Ovary (tissue), 3 donors: Measurements from ENCODE around the gene RFX4.

Source experiments
- EP300 ChIP-seq: sonication (generic); formaldehyde crosslinking; IDR thresholded peaks from one replicate; pipeline ENCODE4 v1.6.1; 2017; ENCODE audit warnings: antibody characterized with exemption
- POLR2A ChIP-seq: fragments of 450-650 bp; IDR thresholded peaks from one replicate; pipeline ENCODE4 v1.6.1; 2017; ENCODE audit warnings: antibody characterized with exemption, mild to moderate bottlenecking, moderate library complexity
- TF ChIP-seq, protein P1 (sequence below), 3 donors: fragments of 450-650 bp in 2 of 3; fragments of 200-600 bp in 1 of 3; IDR thresholded peaks; one replicate each; pipeline versions ENCODE4 v1.5.1 to v1.8.0; 2016 to 2022; ENCODE audit warnings: antibody characterized with exemption in 3 of 3, mild to moderate bottlenecking in 1 of 3
- donor health status: DM: no; HTN: no; CAD: no.

DNA sequence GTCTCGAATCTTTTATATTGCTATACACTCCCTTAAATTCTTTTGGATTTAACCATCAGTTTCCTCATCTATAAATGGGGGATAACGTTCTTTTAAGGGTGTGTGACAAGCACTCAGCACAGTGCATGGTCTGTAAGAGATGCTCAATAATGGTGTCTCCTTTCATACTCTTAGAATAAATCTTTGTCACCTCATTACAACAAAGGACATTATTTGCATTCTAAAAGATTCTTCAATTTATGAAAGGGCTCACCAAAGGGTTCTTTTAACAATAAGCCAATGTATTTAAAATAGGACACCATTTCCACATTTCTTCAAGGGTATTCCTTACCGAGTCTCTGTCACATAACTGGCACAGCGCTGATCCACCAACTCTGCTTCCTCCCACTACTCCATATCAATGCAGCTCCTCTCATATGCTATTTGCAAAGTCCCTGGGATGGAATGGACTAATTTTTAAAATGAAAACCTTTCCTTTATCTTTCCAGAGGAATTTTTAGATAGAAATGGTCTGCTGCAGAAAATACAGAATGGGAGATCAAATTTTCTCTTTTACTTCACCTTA, 162.5 kb downstream of the RFX4 start:
- TF ChIP-seq POLR2A: no peak
- TF ChIP-seq, protein P1, sequence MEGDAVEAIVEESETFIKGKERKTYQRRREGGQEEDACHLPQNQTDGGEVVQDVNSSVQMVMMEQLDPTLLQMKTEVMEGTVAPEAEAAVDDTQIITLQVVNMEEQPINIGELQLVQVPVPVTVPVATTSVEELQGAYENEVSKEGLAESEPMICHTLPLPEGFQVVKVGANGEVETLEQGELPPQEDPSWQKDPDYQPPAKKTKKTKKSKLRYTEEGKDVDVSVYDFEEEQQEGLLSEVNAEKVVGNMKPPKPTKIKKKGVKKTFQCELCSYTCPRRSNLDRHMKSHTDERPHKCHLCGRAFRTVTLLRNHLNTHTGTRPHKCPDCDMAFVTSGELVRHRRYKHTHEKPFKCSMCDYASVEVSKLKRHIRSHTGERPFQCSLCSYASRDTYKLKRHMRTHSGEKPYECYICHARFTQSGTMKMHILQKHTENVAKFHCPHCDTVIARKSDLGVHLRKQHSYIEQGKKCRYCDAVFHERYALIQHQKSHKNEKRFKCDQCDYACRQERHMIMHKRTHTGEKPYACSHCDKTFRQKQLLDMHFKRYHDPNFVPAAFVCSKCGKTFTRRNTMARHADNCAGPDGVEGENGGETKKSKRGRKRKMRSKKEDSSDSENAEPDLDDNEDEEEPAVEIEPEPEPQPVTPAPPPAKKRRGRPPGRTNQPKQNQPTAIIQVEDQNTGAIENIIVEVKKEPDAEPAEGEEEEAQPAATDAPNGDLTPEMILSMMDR (IDR thresholded peaks at IDR 0.05): no peak
- no peak for TF ChIP-seq EP300
